ENCODE data around the gene ACTA1.

ACTA1 gene

GRCh38 chr1:229461032-229461668 lies 27.3 kb upstream of the ACTA1 start:
- Histone ChIP-seq H3K4me1 (ENCODE audit: control insufficient read depth, insufficient read depth, low read length) (no peaks in the 10 kb centered on the region), H3K4me3 (ENCODE audit: low read depth, low read length) (no peak overlapping the region), H3K9me3 (ENCODE audit: control insufficient read depth, insufficient read depth, low read depth, low read length) (no peaks in the 10 kb centered on the region), H3K27me3 (ENCODE audit: control insufficient read depth, insufficient read depth, low read length) (no peaks in the 10 kb centered on the region), H3K36me3 (ENCODE audit: control insufficient read depth, insufficient read depth, low read length) (peaks cover 93% of the 10 kb centered on the region), H3K27ac (ENCODE audit: low read depth, low read length) (no peak overlapping the region), H3K9ac (ENCODE audit: low read length) (no peak overlapping the region)

GRCh38 chr1:229459815-229460214 lies 25.9 kb upstream of the ACTA1 start:
- Histone ChIP-seq H3K4me3 (ENCODE audit: low read depth, low read length) (no peak overlapping the region), H3K9ac (ENCODE audit: low read length) (no peak overlapping the region), H3K27ac (ENCODE audit: low read depth, low read length) (no peak overlapping the region), H3K36me3 (ENCODE audit: control insufficient read depth, insufficient read depth, low read length) (peaks cover 88% of the 10 kb centered on the region), H3K9me3 (ENCODE audit: control insufficient read depth, insufficient read depth, low read depth, low read length) (no peaks in the 10 kb centered on the region), H3K27me3 (ENCODE audit: control insufficient read depth, insufficient read depth, low read length) (no peaks in the 10 kb centered on the region), H3K4me1 (ENCODE audit: control insufficient read depth, insufficient read depth, low read length) (no peaks in the 10 kb centered on the region)

- Histone ChIP-seq H3K27me3 (ENCODE audit: control insufficient read depth, insufficient read depth, low read length) (no peaks in the 10 kb centered on the region), H3K9ac (ENCODE audit: low read length) (no peak overlapping the region), H3K9me3 (ENCODE audit: control insufficient read depth, insufficient read depth, low read depth, low read length) (no peaks in the 10 kb centered on the region), H3K4me3 (ENCODE audit: low read depth, low read length) (no peak overlapping the region), H3K4me1 (ENCODE audit: control insufficient read depth, insufficient read depth, low read length) (no peaks in the 10 kb centered on the region), H3K36me3 (ENCODE audit: control insufficient read depth, insufficient read depth, low read length) (peaks cover 70% of the 10 kb centered on the region), H3K27ac (ENCODE audit: low read depth, low read length) (no peak overlapping the region)
Measured at GRCh38 chr1:229457436-229457835, 23.5 kb upstream of the ACTA1 start.

- Histone ChIP-seq H3K4me3 (ENCODE audit: low read depth, low read length) (no peak overlapping the region), H3K9ac (ENCODE audit: low read length) (no peak overlapping the region), H3K27ac (ENCODE audit: low read depth, low read length) (no peak overlapping the region), H3K27me3 (ENCODE audit: control insufficient read depth, insufficient read depth, low read length) (no peaks in the 10 kb centered on the region), H3K36me3 (ENCODE audit: control insufficient read depth, insufficient read depth, low read length) (peaks cover 70% of the 10 kb centered on the region), H3K9me3 (ENCODE audit: control insufficient read depth, insufficient read depth, low read depth, low read length) (no peaks in the 10 kb centered on the region), H3K4me1 (ENCODE audit: control insufficient read depth, insufficient read depth, low read length) (no peaks in the 10 kb centered on the region)
Measured at GRCh38 chr1:229456016-229456415, 22.1 kb upstream of the ACTA1 start.

GRCh38 chr1:229454056-229454455 lies 20.2 kb upstream of the ACTA1 start:
- no peaks in the 10 kb centered on the region for H3K4me1 ChIP-seq (ENCODE audit: control insufficient read depth, insufficient read depth, low read length)
- H3K9me3 ChIP-seq (ENCODE audit: control insufficient read depth, insufficient read depth, low read depth, low read length): no peaks in the 10 kb centered on the region
- H3K4me3 ChIP-seq (ENCODE audit: low read depth, low read length): no peak overlapping the region
- H3K27ac ChIP-seq (ENCODE audit: low read depth, low read length): no peak overlapping the region
- H3K27me3 ChIP-seq (ENCODE audit: control insufficient read depth, insufficient read depth, low read length): no peaks in the 10 kb centered on the region
- peaks cover 64% of the 10 kb centered on the region for H3K36me3 ChIP-seq (ENCODE audit: control insufficient read depth, insufficient read depth, low read length)
- H3K9ac ChIP-seq (ENCODE audit: low read length): no peak overlapping the region

- Histone ChIP-seq H3K4me1 (ENCODE audit: control insufficient read depth, insufficient read depth, low read length) (no peaks in the 10 kb centered on the region), H3K27me3 (ENCODE audit: control insufficient read depth, insufficient read depth, low read length) (no peaks in the 10 kb centered on the region), H3K27ac (ENCODE audit: low read depth, low read length) (no peak overlapping the region), H3K4me3 (ENCODE audit: low read depth, low read length) (no peak overlapping the region), H3K36me3 (ENCODE audit: control insufficient read depth, insufficient read depth, low read length) (peaks cover 64% of the 10 kb centered on the region), H3K9ac (ENCODE audit: low read length) (no peak overlapping the region), H3K9me3 (ENCODE audit: control insufficient read depth, insufficient read depth, low read depth, low read length) (no peaks in the 10 kb centered on the region)
Measured at GRCh38 chr1:229452956-229453801, 19.3 kb upstream of the ACTA1 start.

- H3K27me3 ChIP-seq (ENCODE audit: control insufficient read depth, insufficient read depth, low read length): no peaks in the 10 kb centered on the region
- no peak overlapping the region for H3K4me3 ChIP-seq (ENCODE audit: low read depth, low read length)
- H3K9ac ChIP-seq (ENCODE audit: low read length): no peak overlapping the region
- H3K36me3 ChIP-seq (ENCODE audit: control insufficient read depth, insufficient read depth, low read length): peaks cover 74% of the 10 kb centered on the region
- no peaks in the 10 kb centered on the region for H3K9me3 ChIP-seq (ENCODE audit: control insufficient read depth, insufficient read depth, low read depth, low read length)
- no peak overlapping the region for H3K27ac ChIP-seq (ENCODE audit: low read depth, low read length)
- no peaks in the 10 kb centered on the region for H3K4me1 ChIP-seq (ENCODE audit: control insufficient read depth, insufficient read depth, low read length)
Measured at GRCh38 chr1:229448845-229449244, 15.0 kb upstream of the ACTA1 start.

- Histone ChIP-seq H3K36me3 (ENCODE audit: control insufficient read depth, insufficient read depth, low read length) (peaks cover 73% of the 10 kb centered on the region), H3K9me3 (ENCODE audit: control insufficient read depth, insufficient read depth, low read depth, low read length) (no peaks in the 10 kb centered on the region), H3K27me3 (ENCODE audit: control insufficient read depth, insufficient read depth, low read length) (no peaks in the 10 kb centered on the region), H3K4me3 (ENCODE audit: low read depth, low read length) (no peak overlapping the region), H3K27ac (ENCODE audit: low read depth, low read length) (no peak overlapping the region), H3K9ac (ENCODE audit: low read length) (no peak overlapping the region), H3K4me1 (ENCODE audit: control insufficient read depth, insufficient read depth, low read length) (no peaks in the 10 kb centered on the region)
Measured at GRCh38 chr1:229448354-229448753, 14.5 kb upstream of the ACTA1 start.

- no peak overlapping the region for H3K9ac ChIP-seq (ENCODE audit: low read length)
- H3K9me3 ChIP-seq (ENCODE audit: control insufficient read depth, insufficient read depth, low read depth, low read length): no peaks in the 10 kb centered on the region
- no peak overlapping the region for H3K27ac ChIP-seq (ENCODE audit: low read depth, low read length)
- H3K27me3 ChIP-seq (ENCODE audit: control insufficient read depth, insufficient read depth, low read length): no peaks in the 10 kb centered on the region
- H3K4me1 ChIP-seq (ENCODE audit: control insufficient read depth, insufficient read depth, low read length): no peaks in the 10 kb centered on the region
- no peak overlapping the region for H3K4me3 ChIP-seq (ENCODE audit: low read depth, low read length)
- peaks cover 78% of the 10 kb centered on the region for H3K36me3 ChIP-seq (ENCODE audit: control insufficient read depth, insufficient read depth, low read length)
Measured at GRCh38 chr1:229447809-229448252, 13.9 kb upstream of the ACTA1 start.

- Histone ChIP-seq H3K9me3 (ENCODE audit: control insufficient read depth, insufficient read depth, low read depth, low read length) (no peaks in the 10 kb centered on the region), H3K4me1 (ENCODE audit: control insufficient read depth, insufficient read depth, low read length) (no peaks in the 10 kb centered on the region), H3K36me3 (ENCODE audit: control insufficient read depth, insufficient read depth, low read length) (peaks cover 76% of the 10 kb centered on the region), H3K27ac (ENCODE audit: low read depth, low read length) (no peak overlapping the region), H3K27me3 (ENCODE audit: control insufficient read depth, insufficient read depth, low read length) (no peaks in the 10 kb centered on the region), H3K9ac (ENCODE audit: low read length) (no peak overlapping the region), H3K4me3 (ENCODE audit: low read depth, low read length) (no peak overlapping the region)
Measured at GRCh38 chr1:229445828-229446227, 11.9 kb upstream of the ACTA1 start.

- 0 out of 2 replicates have a peak, but pooled peaks cover 3% of the 10 kb centered on the region for H3K27me3 ChIP-seq (ENCODE audit: control insufficient read depth, insufficient read depth, low read length)
- no peak overlapping the region for H3K4me3 ChIP-seq (ENCODE audit: low read depth, low read length)
- no peaks in the 10 kb centered on the region for H3K9me3 ChIP-seq (ENCODE audit: control insufficient read depth, insufficient read depth, low read depth, low read length)
- H3K36me3 ChIP-seq (ENCODE audit: control insufficient read depth, insufficient read depth, low read length): peaks cover 60% of the 10 kb centered on the region
- no peaks in the 10 kb centered on the region for H3K4me1 ChIP-seq (ENCODE audit: control insufficient read depth, insufficient read depth, low read length)
- H3K27ac ChIP-seq (ENCODE audit: low read depth, low read length): no peak overlapping the region
- H3K9ac ChIP-seq (ENCODE audit: low read length): no peak overlapping the region
Measured at GRCh38 chr1:229440851-229441537, 7.1 kb upstream of the ACTA1 start.
